Gastroesophageal sphincter (tissue), 4 donors: ENCODE results near the gene MALT1. TPM values are rescaled to one million over a fixed set of nuclear protein-coding genes. Genes with fewer than 3 reads are reported as not detected.

Experiments used
- ATAC-seq: fragments of 150-250 bp; one replicate; pipeline ENCODE4 v1.9.1; 2016; ENCODE audit warnings: mild to moderate bottlenecking, moderate library complexity
- H3K27ac ChIP-seq, 4 donors: fragments of 200-600 bp; sonication (generic) in 3 of 4; 1 replicate in 3 of 4; 2 replicates in 1 of 4; pipeline ENCODE4 v1.5.1; 2016 to 2019
- H3K27me3 ChIP-seq: fragments of 200-600 bp; sonication (generic); one replicate; pipeline ENCODE4 v1.5.1; 2019
- H3K36me3 ChIP-seq, 2 donors: fragments of 200-600 bp; sonication (generic); one replicate each; pipeline ENCODE4 v1.5.1; 2019; ENCODE audit warnings: control low read depth in 1 of 2
- H3K4me1 ChIP-seq, 3 donors: fragments of 200-600 bp; sonication (generic); 1 replicate in 2 of 3; 2 replicates in 1 of 3; pipeline ENCODE4 v1.5.1; 2016 to 2019; ENCODE audit warnings: control low read depth in 2 of 3
- H3K4me3 ChIP-seq, 2 donors: fragments of 200-600 bp; sonication (generic); one replicate each; pipeline ENCODE4 v1.5.1; 2019; ENCODE audit warnings: mild to moderate bottlenecking in 1 of 2, moderate library complexity in 1 of 2
- H3K9me3 ChIP-seq, 3 donors: fragments of 200-600 bp; sonication (generic); one replicate each; pipeline ENCODE4 v1.5.1; 2017 to 2019; ENCODE audit warnings: control low read depth in 2 of 3
- EP300 ChIP-seq: sonication (generic); formaldehyde crosslinking; IDR thresholded peaks from one replicate; pipeline ENCODE4 v1.6.1; 2017; ENCODE audit warnings: antibody characterized with exemption, mild to moderate bottlenecking
- POLR2A ChIP-seq, 2 donors: fragments of 450-650 bp; IDR thresholded peaks; one replicate each; pipeline ENCODE4 v1.6.1; 2017; ENCODE audit warnings: antibody characterized with exemption in 2 of 2, mild to moderate bottlenecking in 2 of 2, moderate library complexity in 1 of 2
- POLR2AphosphoS5 ChIP-seq: sonication (generic); formaldehyde crosslinking; IDR thresholded peaks from one replicate; pipeline ENCODE4 v1.6.1; 2017; ENCODE audit warnings: antibody characterized with exemption
- WGBS, 2 donors: methylation state at CpG; one replicate each; pipeline ENCODE4 v1.1.5; 2018; ENCODE audit warnings: low coverage in 1 of 2; 5-methylcytosine and 5-hydroxymethylcytosine counted together
- total RNA-seq, 4 donors: library from RNA; depleted of rRNA; stranded (reverse); fragments of >200 nt; gene quantifications; one replicate each; pipeline ENCODE4 v1.1.0, GENCODE V29; 2016
- TF ChIP-seq, protein P1 (sequence below), 4 experiments: fragments of 200-600 bp in 2 of 4; fragments of 450-650 bp in 2 of 4; sonication (generic) in 1 of 4; IDR thresholded peaks; one replicate each; pipeline ENCODE4 v1.5.1; 2017 to 2019; ENCODE audit warnings: antibody characterized with exemption in 4 of 4, mild to moderate bottlenecking in 2 of 4, moderate library complexity in 2 of 4

Gene MALT1
- total RNA-seq, 4 donors from 2014 or later: 19.4 to 26.6 (median 24.1) TPM

DNA sequence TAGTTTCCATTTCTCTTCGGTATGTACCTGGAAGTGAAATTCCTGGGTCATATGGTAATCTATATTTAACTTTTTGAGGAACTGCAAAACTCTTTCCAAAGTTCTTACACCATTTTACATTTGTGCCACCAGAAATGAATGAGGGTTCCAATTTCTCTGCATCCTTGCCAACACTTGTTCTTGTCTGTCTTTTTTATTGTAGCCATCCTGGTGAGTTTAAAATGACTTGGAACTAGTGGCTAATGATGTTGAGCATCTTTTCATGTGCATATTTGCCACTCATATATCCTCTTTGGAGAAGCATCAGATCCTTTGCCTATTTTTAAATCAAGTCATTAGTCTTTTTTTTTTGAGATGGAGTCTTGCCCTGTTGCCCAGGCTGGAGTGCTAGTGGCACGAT lies 59.4 kb downstream of the MALT1 start:
- TF ChIP-seq, protein P1, sequence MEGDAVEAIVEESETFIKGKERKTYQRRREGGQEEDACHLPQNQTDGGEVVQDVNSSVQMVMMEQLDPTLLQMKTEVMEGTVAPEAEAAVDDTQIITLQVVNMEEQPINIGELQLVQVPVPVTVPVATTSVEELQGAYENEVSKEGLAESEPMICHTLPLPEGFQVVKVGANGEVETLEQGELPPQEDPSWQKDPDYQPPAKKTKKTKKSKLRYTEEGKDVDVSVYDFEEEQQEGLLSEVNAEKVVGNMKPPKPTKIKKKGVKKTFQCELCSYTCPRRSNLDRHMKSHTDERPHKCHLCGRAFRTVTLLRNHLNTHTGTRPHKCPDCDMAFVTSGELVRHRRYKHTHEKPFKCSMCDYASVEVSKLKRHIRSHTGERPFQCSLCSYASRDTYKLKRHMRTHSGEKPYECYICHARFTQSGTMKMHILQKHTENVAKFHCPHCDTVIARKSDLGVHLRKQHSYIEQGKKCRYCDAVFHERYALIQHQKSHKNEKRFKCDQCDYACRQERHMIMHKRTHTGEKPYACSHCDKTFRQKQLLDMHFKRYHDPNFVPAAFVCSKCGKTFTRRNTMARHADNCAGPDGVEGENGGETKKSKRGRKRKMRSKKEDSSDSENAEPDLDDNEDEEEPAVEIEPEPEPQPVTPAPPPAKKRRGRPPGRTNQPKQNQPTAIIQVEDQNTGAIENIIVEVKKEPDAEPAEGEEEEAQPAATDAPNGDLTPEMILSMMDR (IDR thresholded peaks at IDR 0.05): no peak
- TF ChIP-seq EP300: no peak
- no peak for TF ChIP-seq POLR2A (IDR thresholded peaks at IDR 0.05)
- TF ChIP-seq POLR2AphosphoS5: no peak
- H3K9me3 ChIP-seq: peaks cover 0 to 3% (median 0%) of the 10 kb centered on the region in 3 donors
- no peaks in the 10 kb centered on the region for H3K27me3 ChIP-seq
- H3K36me3 ChIP-seq: peaks cover 0 to 31% of the 10 kb centered on the region in 2 donors
- ATAC-seq: no peak
- WGBS, 2 donors: 50% methylated on average over 1 of the region's 2 CpGs
- H3K4me3 ChIP-seq: no peak overlapping the region
- no peaks in the 10 kb centered on the region for H3K4me1 ChIP-seq
- no peak overlapping the region for H3K27ac ChIP-seq

DNA sequence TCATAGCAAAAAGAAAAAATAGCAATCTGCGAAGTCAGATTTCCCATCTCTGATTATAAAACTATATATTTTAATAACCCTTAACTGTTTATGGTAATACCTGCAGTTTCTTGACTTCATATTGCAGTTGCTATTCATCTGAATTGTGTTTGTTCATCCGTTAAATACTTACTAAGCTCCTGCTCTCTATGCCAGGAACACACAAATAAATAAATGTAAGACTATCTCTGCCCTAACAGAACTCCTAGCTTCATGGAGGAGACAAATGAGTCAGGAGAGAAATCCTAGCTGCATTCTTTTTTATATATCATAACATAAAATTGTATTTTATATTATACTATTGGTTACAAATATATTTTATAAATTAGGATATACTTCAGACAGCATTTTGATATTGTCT lies 61.2 kb downstream of the MALT1 start:
- ATAC-seq: no peak
- Histone ChIP-seq H3K27me3 (no peaks in the 10 kb centered on the region), H3K4me1 (no peaks in the 10 kb centered on the region), H3K27ac (no peak overlapping the region), H3K4me3 (no peak overlapping the region), H3K36me3 (peaks cover 0 to 50% of the 10 kb centered on the region in 2 donors), H3K9me3 (peaks cover 0 to 3% (median 0%) of the 10 kb centered on the region in 3 donors)
- 91 to 96% methylated on average over 2 of the region's 2 CpGs for WGBS, 2 donors
- TF ChIP-seq EP300 (no peak), POLR2A (IDR thresholded peaks at IDR 0.05) (no peak), POLR2AphosphoS5 (no peak)
- TF ChIP-seq, protein P1 (IDR thresholded peaks at IDR 0.05): no peak

DNA sequence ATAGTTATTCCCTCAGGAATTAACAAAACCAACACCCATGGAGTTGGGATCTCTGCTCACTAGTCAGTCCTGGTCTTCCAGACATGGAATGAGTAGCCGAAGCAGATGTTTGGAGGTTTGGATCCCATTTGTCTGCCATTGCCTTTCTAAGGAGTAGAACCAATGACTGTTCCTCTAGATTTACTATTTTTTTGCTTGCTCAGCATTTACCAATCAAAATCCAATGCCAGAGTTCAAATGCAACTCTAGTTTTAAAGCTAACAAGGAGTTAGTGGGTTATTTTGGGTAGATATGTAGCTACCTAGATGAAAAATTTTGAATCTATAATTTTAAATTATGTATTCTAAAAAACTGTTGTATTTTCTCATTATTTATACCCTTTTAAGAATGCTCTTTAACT lies 62.6 kb downstream of the MALT1 start:
- H3K36me3 ChIP-seq: peaks cover 0 to 61% of the 10 kb centered on the region in 2 donors
- no peaks in the 10 kb centered on the region for H3K4me1 ChIP-seq
- no peaks in the 10 kb centered on the region for H3K27me3 ChIP-seq
- TF ChIP-seq POLR2AphosphoS5 (no peak), POLR2A (IDR thresholded peaks at IDR 0.05) (no peak), EP300 (no peak)
- TF ChIP-seq, protein P1 (IDR thresholded peaks at IDR 0.05): no peak
- WGBS, 2 donors: 94 to 100% methylated on average over 1 of the region's 1 CpG
- no peak overlapping the region for H3K27ac ChIP-seq
- no peak for ATAC-seq
- peaks cover 0 to 3% (median 0%) of the 10 kb centered on the region in 3 donors for H3K9me3 ChIP-seq
- no peak overlapping the region for H3K4me3 ChIP-seq

DNA sequence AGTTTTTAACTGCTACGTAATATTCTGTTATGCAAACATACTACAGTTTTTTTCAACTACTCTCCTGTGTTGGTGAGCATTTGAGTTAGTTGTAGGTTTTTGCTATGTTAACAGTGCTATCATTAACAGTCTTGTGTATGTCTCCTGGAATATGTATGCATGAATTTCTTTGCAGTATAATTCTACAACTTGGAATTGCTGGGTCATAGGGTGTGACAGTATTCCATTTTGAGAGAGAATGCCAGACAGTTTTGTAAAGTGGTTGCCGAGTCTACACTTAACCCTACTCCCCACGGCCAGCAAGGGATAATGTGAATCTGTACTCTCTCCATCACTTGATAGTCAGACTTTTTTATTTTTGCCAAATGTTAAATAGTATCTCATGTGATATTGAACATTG lies 67.1 kb downstream of the MALT1 start:
- no peak for TF ChIP-seq POLR2A (IDR thresholded peaks at IDR 0.05)
- TF ChIP-seq POLR2AphosphoS5: no peak
- TF ChIP-seq EP300: no peak
- TF ChIP-seq, protein P1 (IDR thresholded peaks at IDR 0.05): no peak
- no peaks in the 10 kb centered on the region for H3K27me3 ChIP-seq
- ATAC-seq: no peak
- no peak overlapping the region for H3K4me3 ChIP-seq
- H3K27ac ChIP-seq: no peak overlapping the region
- 86 to 87% methylated on average over 3 of the region's 3 CpGs for WGBS, 2 donors
- no peaks in the 10 kb centered on the region for H3K4me1 ChIP-seq
- H3K36me3 ChIP-seq: peaks cover 0 to 85% of the 10 kb centered on the region in 2 donors
- peaks cover 0 to 3% (median 0%) of the 10 kb centered on the region in 3 donors for H3K9me3 ChIP-seq

DNA sequence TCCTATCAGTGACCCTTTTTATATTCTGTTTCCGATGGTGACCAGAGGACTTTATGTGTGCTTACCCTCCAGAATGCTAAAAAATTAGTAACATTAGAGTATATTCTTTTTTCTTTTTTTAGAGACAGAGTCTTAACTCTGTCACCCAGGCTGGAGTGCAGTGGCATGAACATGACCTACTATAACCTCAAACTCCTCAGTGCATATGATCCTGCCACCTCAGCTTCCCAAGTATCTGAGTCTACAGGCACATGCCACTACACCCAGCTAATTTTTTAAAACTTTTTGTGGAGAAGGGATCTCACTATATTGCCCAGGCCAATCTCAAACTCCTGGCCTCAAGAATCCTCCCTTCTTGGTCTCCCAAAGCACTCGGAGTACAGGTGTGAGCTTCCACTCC lies 74.6 kb downstream of the MALT1 start:
- Histone ChIP-seq H3K4me1 (no peaks in the 10 kb centered on the region), H3K9me3 (peaks cover 0 to 18% (median 0%) of the 10 kb centered on the region in 3 donors), H3K27me3 (no peaks in the 10 kb centered on the region), H3K27ac (no peak overlapping the region), H3K4me3 (no peak overlapping the region), H3K36me3 (peaks cover 0 to 86% of the 10 kb centered on the region in 2 donors)
- WGBS, 2 donors: 100% methylated on average over 2 of the region's 2 CpGs
- TF ChIP-seq, protein P1 (IDR thresholded peaks at IDR 0.05): no peak
- TF ChIP-seq EP300 (no peak), POLR2A (IDR thresholded peaks at IDR 0.05) (no peak), POLR2AphosphoS5 (no peak)
- no peak for ATAC-seq
